Uterus (tissue), 4 donors: ENCODE data around the gene FAM174B. TPM values are rescaled to one million over a fixed set of nuclear protein-coding genes. Genes with fewer than 3 reads are reported as not detected.

ENCODE experiments used
- DNase-seq, 2 donors: peaks; one replicate each; pipeline ENCODE4 v3.0.0-alpha.2; 2019 to 2020
- H3K27ac ChIP-seq, 2 donors: fragments of 200-600 bp; sonication (generic); 1 replicate in 1 of 2; 2 replicates in 1 of 2; pipeline ENCODE4 v1.5.1; 2016 to 2018
- H3K27me3 ChIP-seq, 2 donors: fragments of 200-600 bp; sonication (generic); one replicate each; pipeline ENCODE4 v1.5.1; 2018 to 2019; ENCODE audit warnings: control low read depth in 1 of 2
- H3K36me3 ChIP-seq, 2 donors: fragments of 200-600 bp; sonication (generic); one replicate each; pipeline ENCODE4 v1.5.1; 2019; ENCODE audit warnings: control low read depth in 1 of 2
- H3K4me1 ChIP-seq, 2 donors: fragments of 200-600 bp; sonication (generic); one replicate each; pipeline ENCODE4 v1.5.1; 2018 to 2019; ENCODE audit warnings: control low read depth in 1 of 2
- H3K4me3 ChIP-seq, 2 donors: fragments of 200-600 bp; sonication (generic); 1 replicate in 1 of 2; 2 replicates in 1 of 2; pipeline ENCODE4 v1.5.1; 2018 to 2019; ENCODE audit warnings: mild to moderate bottlenecking in 1 of 2
- H3K9me3 ChIP-seq, 2 donors: fragments of 200-600 bp; sonication (generic); one replicate each; pipeline ENCODE4 v1.5.1; 2019; ENCODE audit warnings: control low read depth in 1 of 2
- POLR2A ChIP-seq, 2 donors: fragments of 450-650 bp; IDR thresholded peaks; one replicate each; pipeline ENCODE4 v1.6.1; 2016; ENCODE audit warnings: antibody characterized with exemption in 2 of 2, mild to moderate bottlenecking in 1 of 2, moderate library complexity in 1 of 2
- intact Hi-C: fragments of 100-400 bp; cut with DNase I; formaldehyde crosslinking; loops from one replicate; pipeline ENCODE4 v1.15.1; 2023; ENCODE audit warnings: low total_unique reads
- total RNA-seq, 4 donors: library from RNA; depleted of rRNA in 3 of 4; stranded (reverse); fragments of >200 nt in 3 of 4; gene quantifications; one replicate each; pipeline versions ENCODE4 v1.1.0 to v1.2.4, GENCODE V29; 2014 to 2023
- TF ChIP-seq, protein P1 (sequence below), 4 experiments: fragments of 200-600 bp in 2 of 4; fragments of 450-650 bp in 2 of 4; sonication (generic) in 2 of 4; IDR thresholded peaks; one replicate each; pipeline ENCODE4 v1.5.1; 2016 to 2019; ENCODE audit warnings: antibody characterized with exemption in 4 of 4, mild to moderate bottlenecking in 2 of 4, moderate library complexity in 1 of 4
- donor health status: DM: yes; HTN: yes; CAD: no.

Gene FAM174B
- total RNA-seq, 4 donors from 2014 or later: 0.51 to 41.8 (median 5.5) TPM

DNA sequence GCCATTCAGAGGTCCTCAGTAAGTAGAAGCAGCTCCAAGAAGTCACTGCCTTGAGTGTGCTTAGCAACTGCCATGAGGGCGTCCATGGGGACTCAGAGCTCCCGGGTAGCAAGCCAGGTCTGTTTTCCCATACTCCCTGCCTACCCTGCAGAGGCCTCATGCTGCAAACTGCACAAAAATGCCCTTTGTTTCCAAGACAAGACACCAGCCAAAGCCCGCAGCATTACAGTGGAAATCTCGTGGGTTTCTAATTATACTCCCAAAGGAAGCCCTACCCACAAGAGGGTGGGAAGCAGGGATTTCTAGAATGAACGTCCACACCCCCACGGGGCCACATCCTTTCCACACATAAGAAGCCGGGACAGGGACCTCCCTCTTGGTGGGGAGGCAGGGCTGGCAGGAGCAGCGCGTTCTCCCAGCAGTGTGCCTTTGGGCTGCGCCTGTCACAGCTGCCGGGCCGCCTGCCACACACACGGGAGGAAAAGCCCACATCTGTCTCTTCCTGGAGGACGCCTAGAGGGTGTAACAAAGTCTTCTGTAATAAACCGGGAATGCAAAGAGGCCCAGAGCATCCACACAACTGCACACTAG is 31.1 kb downstream of the FAM174B start:
- intact Hi-C loops: no loop called here
- no peaks in the 10 kb centered on the region for H3K4me1 ChIP-seq
- DNase-seq: peak; percentile 50 to 70
- H3K9me3 ChIP-seq: no peaks in the 10 kb centered on the region
- H3K27ac ChIP-seq: peak overlapping the region; percentile 66
- TF ChIP-seq, protein P1, sequence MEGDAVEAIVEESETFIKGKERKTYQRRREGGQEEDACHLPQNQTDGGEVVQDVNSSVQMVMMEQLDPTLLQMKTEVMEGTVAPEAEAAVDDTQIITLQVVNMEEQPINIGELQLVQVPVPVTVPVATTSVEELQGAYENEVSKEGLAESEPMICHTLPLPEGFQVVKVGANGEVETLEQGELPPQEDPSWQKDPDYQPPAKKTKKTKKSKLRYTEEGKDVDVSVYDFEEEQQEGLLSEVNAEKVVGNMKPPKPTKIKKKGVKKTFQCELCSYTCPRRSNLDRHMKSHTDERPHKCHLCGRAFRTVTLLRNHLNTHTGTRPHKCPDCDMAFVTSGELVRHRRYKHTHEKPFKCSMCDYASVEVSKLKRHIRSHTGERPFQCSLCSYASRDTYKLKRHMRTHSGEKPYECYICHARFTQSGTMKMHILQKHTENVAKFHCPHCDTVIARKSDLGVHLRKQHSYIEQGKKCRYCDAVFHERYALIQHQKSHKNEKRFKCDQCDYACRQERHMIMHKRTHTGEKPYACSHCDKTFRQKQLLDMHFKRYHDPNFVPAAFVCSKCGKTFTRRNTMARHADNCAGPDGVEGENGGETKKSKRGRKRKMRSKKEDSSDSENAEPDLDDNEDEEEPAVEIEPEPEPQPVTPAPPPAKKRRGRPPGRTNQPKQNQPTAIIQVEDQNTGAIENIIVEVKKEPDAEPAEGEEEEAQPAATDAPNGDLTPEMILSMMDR (IDR thresholded peaks at IDR 0.05): no peak
- no peak for TF ChIP-seq POLR2A (IDR thresholded peaks at IDR 0.05)
- no peak overlapping the region for H3K4me3 ChIP-seq
- no peaks in the 10 kb centered on the region for H3K27me3 ChIP-seq
- no peaks in the 10 kb centered on the region for H3K36me3 ChIP-seq

DNA sequence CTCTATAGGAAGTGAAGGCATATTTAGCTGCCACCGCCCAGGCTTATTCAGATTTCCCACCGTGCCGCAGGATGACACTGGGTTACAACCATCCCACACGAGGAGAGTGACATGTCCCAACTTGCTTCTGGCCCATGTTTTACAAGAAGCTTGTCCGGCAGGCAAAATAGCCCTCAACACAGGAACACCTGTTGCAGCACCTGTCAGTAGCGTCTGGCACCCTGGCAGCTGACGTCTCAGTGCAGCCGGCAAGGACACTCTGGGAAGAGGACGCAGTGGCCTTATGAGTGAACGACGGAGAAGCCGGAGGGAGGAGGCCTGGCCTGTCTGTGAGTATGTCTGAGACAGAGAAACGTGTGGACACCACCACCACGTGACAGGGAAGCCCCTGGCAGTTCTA is 32.1 kb downstream of the FAM174B start:
- H3K27ac ChIP-seq: no peak overlapping the region

DNA sequence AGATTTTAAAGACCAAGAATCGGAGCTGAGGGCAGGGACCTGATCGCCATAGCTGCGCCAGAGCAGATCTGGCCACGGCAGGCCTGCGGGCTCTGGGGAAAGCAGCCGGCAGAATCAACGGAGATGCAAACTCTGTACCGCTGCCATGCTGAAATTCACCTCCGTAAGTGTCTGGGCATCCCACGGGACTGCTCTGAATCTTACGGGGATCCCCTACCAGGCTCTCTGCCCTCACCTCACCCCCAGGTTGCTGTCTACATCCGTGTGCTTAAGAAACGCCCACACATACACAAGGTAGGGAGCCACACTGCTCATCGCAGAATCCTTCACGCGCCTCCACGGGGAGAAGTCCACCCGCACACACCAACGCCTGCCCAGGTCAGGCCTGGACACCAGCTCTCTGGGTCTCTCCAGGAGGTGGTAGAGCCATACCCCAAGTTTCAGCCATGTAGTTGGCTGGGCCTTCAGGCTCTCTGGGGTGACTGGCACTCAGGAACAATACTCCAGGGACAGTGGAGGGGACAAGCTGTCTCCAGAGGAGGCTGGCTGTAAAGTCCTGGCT is 33.5 kb downstream of the FAM174B start:
- no peak for DNase-seq
- intact Hi-C loops: no loop called here
- Histone ChIP-seq H3K27me3 (no peaks in the 10 kb centered on the region), H3K36me3 (no peaks in the 10 kb centered on the region), H3K27ac (no peak overlapping the region), H3K4me1 (peaks cover 4 to 8% of the 10 kb centered on the region in 2 donors), H3K9me3 (no peaks in the 10 kb centered on the region), H3K4me3 (no peak overlapping the region)
- TF ChIP-seq POLR2A (IDR thresholded peaks at IDR 0.05): no peak
- TF ChIP-seq, protein P1 (IDR thresholded peaks at IDR 0.05): no peak

More for the DNA sequence above, 32.1 kb downstream of the FAM174B start:
- TF ChIP-seq, protein P1 (IDR thresholded peaks at IDR 0.05): no peak
- TF ChIP-seq POLR2A (IDR thresholded peaks at IDR 0.05): no peak
- Histone ChIP-seq H3K27me3 (no peaks in the 10 kb centered on the region), H3K4me3 (no peak overlapping the region), H3K9me3 (no peaks in the 10 kb centered on the region), H3K4me1 (no peaks in the 10 kb centered on the region), H3K36me3 (no peaks in the 10 kb centered on the region)
- intact Hi-C loops: no loop called here
- DNase-seq: no peak

DNA sequence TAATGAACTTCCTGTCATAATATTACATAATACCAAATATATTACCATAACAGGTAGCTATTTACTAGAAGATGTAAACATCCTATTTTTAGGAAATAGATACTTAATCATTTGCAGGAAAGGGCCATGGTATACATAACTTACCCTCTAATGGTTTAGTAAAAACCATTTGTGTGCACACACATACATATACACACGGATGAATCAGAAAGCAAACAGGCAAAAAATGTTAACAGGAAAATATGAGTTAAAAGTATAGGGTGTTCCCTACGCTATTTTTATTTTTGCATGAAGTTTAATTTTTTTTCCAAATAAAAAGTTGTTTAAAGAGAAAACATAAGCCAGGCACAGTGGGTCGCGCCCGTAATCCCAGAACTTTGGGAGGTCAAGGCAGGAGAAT is 34.6 kb downstream of the FAM174B start:
- DNase-seq: no peak
- TF ChIP-seq POLR2A (IDR thresholded peaks at IDR 0.05): no peak
- TF ChIP-seq, protein P1 (IDR thresholded peaks at IDR 0.05): no peak
- H3K27me3 ChIP-seq: no peaks in the 10 kb centered on the region
- H3K36me3 ChIP-seq: no peaks in the 10 kb centered on the region
- no peak overlapping the region for H3K4me3 ChIP-seq
- no peaks in the 10 kb centered on the region for H3K9me3 ChIP-seq
- H3K4me1 ChIP-seq: peaks cover 4 to 9% of the 10 kb centered on the region in 2 donors
- intact Hi-C loops: no loop called here
- no peak overlapping the region for H3K27ac ChIP-seq
